NCI-H748 treated with DMSO at 0.1 percent for 48 hours (cell line): ENCODE measurements around the gene CLBA1.
"Not testable (repeated sequence)": the region's sequence is repeated elsewhere in the genome, so short reads cannot be mapped to it uniquely, and the experiment has no call there.

Experiments
- DNase-seq: peaks from one replicate; lab custom pipeline; 2025; lab: John Stamatoyannopoulos, UW

CLBA1 gene

GRCh38 chr14:104947881-104948735, 37.5 kb upstream of the CLBA1 start:
- DNase-seq = not testable (repeated sequence)

DNA sequence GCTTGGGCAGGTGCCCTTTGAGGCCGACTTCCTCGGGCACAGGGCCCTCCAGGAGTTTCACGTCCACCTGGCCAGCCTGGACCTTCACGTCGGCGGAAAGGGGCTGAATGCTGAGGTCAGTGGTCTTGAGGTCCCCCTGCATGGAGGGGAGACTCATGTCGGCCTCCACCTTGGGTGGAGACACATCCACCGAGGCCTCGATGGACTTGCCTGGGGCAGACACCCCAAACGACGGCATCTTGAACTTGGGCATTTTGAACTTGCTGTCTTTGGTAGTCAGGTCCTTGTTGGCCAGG, 36.9 kb upstream of the CLBA1 start:
- DNase-seq = no peak

DNA sequence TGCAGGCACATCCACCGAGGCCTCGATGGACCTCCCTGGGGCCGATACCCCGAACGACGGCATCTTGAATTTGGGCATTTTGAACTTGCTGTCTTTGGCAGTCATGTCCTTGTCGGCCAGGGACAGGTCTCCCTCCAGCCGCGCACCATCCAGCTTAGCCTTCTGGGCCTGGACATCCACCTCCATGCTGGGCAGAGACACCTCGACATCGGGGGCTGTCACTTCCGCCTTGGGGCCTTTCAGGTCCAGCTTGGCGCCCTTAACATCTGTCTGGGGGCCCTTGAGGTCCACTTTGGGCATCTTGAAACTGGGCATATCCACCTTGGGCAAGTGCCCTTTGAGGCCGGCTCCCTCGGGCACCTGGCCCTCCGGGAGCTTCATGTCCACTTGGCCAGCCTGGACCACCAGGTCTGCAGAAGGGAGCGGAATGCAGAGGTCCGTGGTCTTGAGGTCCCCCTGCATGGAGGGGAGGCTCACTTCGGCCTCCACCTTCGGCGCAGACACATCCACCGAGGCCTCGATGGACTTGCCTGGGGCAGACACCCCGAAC, 36.1 kb upstream of the CLBA1 start:
- not testable (repeated sequence) for DNase-seq

DNA sequence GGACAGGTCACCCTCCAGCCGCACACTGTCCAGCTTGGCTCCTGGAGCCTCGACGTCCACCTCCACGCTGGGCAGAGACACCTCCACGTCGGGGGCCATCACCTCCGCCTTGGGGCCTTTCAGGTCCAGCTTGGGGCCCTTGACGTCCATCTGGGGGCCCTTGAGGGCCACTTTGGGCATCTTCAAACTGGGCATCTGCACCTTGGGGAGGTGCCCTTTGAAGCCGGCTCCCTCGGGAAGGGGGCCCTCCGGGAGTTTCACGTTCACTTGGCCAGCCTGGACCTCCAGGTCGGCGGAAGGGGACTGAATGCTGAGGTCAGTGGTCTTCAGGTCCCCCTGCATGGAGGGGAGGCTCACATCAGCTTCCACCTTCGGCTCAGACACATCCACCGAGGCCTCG, 35.6 kb upstream of the CLBA1 start:
- no peak for DNase-seq

GRCh38 chr14:104950701-104951100, 34.9 kb upstream of the CLBA1 start:
- not testable (repeated sequence) for DNase-seq

DNA sequence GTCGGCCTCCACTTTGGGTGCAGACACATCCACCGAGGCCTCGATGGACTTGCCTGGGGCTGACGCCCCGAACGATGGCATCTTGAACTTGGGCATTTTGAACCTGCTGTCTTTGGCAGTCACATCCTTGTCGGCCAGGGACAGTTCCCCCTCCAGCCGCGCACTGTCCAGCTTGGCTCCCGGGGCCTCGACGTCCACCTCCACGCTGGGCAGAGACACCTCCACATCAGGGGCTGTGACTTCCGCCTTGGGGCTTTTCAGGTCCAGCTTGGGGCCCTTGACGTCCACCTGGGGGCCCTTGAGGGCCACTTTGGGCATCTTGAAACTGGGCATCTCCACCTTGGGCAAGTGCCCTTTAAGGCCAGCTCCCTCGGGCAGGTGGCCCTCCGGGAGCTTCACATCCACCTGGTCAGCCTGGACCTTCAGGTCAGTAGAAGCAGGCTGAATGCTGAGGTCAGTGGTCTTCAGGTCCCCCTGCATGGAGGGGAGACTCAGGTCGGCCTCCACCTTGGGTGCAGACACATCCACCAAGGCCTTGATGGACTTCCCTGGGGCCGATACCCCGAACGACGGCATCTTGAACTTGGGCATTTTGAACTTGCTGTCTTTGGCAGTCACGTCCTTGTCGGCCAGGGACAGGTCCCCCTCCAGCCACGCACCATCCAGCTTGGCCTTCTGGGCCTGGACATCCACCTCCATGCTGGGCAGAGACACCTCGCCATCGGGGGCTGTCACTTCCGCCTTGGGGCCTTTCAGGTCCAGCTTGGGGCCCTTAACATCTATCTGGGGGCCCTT, 33.5 kb upstream of the CLBA1 start:
- DNase-seq = not testable (repeated sequence)

DNA sequence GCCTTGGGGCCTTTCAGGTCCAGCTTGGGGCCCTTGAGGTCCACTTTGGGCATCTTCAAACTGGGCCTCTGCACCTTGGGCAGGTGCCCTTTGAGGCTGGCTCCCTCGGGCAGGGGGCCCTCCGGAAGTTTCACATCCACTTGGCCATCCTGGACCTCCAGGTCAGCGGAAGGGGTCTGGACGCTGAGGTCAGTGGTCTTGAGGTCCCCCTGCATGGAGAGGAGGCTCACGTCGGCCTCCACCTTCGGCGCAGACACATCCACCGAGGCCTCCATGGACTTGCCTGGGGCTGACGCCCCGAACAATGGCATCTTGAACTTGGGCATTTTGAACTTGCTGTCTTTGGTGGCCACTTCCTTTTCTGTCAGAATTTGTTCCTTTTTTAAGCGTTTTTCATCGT, 32.5 kb upstream of the CLBA1 start:
- DNase-seq = no peak

DNA sequence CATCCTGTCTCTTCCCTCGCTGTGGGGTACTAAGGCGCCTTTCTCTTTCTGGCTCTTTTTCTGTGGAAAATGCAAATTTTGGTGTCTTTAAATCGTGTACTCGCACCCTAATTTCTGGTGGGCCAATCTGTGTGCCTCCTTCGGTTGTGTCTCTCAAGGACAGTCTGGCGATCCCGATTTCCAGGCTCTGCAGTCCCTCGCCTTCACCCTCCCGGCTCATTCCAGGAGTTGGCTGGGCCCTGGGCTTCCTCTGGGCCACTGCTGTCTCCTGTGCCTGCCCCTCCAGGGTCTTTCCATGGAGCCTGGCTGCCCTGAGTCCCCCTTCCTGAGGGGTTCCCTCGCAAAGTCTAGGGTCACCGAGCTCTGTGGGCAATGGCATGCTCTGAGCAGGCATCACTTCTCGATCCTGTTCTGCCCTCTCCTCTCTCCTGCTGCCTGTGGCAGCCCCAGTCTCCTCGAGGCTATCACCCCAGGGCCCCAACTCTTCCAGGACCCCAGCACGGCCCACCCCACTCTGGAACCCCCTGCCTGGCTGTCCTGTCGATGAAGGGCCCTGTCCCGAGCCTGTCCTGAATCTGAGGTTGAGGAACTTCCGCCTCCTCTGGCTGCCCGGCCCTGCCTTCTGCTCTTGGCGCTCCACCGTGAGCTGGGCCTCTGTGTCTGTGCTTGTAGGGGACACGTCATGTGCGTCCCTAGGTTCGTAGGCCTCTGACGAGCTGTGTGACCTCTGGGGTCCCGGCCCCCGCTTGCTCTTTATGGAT, 31.5 kb upstream of the CLBA1 start:
- no peak for DNase-seq

DNA sequence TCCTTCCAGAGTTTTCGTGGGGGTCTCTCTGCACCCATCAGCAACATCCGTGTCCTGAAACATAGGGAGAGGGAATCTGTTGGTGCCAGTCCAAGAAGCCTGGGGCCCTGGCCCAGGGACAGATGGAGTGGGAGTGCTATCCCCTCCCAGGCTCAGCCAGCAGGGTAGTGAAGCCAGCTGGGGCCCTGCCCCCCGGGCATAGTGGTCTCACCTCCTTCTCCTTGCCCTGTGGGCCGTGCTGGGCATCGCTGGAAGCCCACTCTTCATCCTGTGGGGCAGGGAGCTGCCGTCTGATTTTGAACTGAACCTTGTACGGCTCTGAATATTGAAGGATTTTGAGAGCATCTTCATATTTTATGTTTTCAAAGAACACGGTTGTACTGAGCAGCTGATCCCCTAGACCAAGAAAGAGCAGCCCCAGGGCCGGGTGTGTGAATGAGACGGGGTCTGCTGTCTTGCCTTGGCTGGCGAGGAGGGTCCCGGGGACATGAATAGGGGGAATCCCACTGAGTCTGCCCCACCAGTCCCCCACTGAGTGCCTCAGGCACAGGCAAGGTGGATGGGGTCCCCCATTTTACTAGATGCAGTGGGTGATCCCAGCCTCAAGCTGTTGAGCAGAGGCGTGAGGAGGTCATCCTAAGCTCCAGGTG, 30.7 kb upstream of the CLBA1 start:
- DNase-seq = no peak

- no peak for DNase-seq
Measured at GRCh38 chr14:104955396-104955770, 30.2 kb upstream of the CLBA1 start.

DNA sequence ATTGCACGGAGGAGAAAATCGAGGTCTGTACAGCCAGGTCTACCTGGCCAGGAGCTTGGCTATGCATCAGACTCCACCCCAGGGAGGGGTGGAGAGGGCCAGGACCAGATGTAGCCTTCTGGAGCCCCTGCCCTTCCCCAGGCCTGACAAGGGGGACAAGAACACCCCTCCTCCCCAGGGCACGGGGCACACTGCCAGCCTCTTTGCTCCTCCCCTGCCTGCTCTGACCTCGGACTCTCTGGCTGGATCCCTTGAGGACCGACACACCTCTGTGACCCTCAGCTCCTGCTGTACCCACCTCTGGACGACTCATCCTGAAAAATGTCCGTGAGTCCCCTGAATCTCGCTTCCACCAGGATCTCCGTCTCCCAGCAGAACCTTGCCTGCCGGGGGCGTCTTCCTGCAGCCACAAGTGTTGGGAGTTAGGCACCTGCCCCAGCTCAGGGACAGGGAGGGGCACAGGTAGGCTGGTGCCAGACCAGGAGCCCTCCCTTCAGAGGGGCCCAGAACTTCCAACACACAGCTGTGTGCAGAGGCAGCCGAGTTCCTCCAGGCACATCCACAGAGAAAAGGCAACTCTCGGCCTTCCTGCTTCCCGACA, 29.2 kb upstream of the CLBA1 start:
- DNase-seq = no peak

DNA sequence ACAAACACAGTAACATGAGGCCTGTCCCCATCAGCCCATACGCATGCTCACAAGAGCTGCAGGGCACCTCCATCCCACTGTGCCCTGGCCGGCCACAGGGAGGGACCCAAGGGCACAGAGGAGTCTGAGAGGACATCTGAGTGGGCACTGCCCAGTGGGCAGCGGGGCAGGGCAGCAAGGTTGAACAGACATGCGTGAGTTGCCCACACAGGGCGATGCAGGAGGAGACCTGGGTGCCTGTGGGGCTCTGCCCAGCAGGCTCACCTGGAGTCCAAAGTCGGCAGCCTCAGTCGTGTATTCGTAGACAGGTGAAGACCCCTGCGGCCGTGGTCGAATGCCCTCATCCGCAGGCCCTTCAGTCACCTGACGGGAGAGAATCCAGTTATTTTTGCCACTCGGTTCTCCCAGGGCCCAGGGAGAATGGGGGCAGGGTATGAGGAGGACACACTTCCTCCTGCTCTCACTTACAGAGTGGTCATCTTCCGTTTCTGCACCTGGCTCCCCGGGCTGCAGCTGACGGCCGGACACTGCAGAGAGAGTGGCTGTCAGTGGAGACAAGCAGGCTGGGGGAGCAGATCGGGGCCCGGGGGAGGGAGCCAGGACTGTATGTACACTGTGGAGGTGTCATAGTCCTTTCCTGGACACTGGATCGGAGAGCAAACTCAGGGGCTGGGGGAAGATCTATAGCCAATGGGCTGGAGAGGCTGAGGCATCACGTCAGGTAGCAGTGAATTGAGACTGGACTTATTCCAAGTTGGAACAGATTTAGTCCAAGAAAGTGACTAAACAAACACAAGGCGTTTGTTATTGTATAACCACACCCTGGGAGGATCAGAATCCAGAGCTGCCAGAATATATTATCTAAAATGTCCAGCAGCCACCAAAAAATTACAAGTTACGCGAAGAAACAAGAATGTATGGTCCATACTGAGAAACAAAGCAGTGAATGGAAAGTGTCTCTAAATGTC, 28.2 kb upstream of the CLBA1 start:
- no peak for DNase-seq

DNA sequence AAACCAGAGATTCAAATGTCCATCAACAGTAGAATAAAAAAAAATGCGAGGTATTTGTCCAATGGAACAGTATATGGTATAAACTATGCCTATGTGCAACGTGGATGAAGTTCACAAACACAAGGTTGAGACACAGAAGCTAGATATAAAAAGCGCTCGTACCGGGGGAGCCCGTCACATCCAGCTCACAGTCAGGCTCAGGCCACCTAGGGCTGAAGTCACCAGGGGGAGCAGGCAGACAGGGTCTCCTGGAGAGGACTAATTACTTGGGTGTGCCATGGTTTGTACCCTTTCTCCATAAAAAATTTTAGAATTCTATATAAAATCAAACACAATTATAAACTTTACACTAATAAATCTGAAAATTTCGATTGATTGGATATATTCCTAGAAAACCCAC, 21.0 kb upstream of the CLBA1 start:
- no peak for DNase-seq

GRCh38 chr14:104965561-104966231, 19.9 kb upstream of the CLBA1 start:
- no peak for DNase-seq

- no peak for DNase-seq
Measured at GRCh38 chr14:104966261-104966865, 19.2 kb upstream of the CLBA1 start.

DNA sequence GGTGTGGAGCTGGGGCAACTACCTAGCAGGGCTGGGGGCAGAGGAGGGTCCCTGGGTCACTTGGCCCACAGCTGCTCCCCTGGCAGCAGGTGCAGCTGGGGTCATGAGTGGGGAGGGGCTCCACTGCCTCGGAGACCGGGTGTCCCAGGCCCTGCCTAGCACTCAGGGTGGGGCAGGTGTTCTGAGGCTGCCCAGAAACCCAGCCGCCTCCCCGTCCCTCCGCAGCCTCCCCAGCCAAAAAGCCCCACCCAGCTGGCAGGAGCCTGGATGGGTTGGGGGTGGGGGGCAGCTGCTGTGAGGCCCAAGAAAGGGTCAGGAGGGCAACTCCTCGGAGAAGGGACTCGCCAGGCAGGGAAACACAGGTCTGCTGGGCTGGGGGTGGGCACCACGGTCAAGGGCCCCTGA, 18.6 kb upstream of the CLBA1 start:
- DNase-seq = no peak

GRCh38 chr14:104967386-104968152, 18.0 kb upstream of the CLBA1 start:
- no peak for DNase-seq

DNA sequence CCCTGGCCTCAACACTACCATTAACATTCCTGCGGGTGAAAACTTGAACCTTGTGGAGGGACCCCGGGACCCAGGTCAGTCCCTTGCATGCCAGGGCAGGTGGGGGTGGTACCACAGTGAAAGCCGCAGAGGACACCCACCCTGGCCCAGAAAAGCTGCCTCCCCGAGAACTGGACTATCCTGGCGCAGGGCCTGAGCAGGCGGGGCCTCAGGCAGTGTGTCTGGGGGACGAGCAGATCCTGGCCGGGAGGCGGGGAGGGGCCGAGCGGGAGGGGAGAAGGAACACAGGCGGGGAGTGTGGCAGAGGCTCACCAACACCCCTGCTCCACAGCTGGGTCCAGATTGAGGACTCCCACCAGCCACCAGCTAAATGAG, 17.4 kb upstream of the CLBA1 start:
- no peak for DNase-seq
